BLaER1 treated with 17β-estradiol and CSF1 and Interleukin-3, amounts not matched to agents 10 nM and 100 nM (cell line): ENCODE data around the gene NAB1.

Source experiments
- H3K27ac ChIP-seq, 11 experiments: shearing (Covaris generic); formaldehyde crosslinking; 2 replicates each; pipeline ENCODE4 v1.8.1; 2022
- H3K27me3 ChIP-seq, 11 experiments: shearing (Covaris generic); formaldehyde crosslinking; 2 replicates each; pipeline ENCODE4 v1.8.1; 2022
- H3K36me3 ChIP-seq, 11 experiments: shearing (Covaris generic); formaldehyde crosslinking; 2 replicates each; pipeline ENCODE4 v1.8.1; 2022
- H3K4me1 ChIP-seq, 10 experiments: shearing (Covaris generic); formaldehyde crosslinking; 2 replicates each; pipeline ENCODE4 v1.8.1; 2022
- H3K4me2 ChIP-seq, 11 experiments: shearing (Covaris generic); formaldehyde crosslinking; 2 replicates each; pipeline ENCODE4 v1.8.1; 2022
- H3K4me3 ChIP-seq, 10 experiments: shearing (Covaris generic); formaldehyde crosslinking; 2 replicates each; pipeline ENCODE4 v1.8.1; 2022
- H3K9ac ChIP-seq, 11 experiments: shearing (Covaris generic); formaldehyde crosslinking; 2 replicates each; pipeline ENCODE4 v1.8.1; 2022
- H3K9me3 ChIP-seq, 11 experiments: shearing (Covaris generic); formaldehyde crosslinking; replicated peaks in 1 of 11; 2 replicates each; pipeline ENCODE4 v1.8.1; 2022
- H4K20me1 ChIP-seq, 11 experiments: shearing (Covaris generic); formaldehyde crosslinking; 2 replicates each; pipeline ENCODE4 v1.8.1; 2022
- Cebpa-rat ChIP-seq, 11 experiments: shearing (Covaris generic); IDR thresholded peaks; 2 replicates each; pipeline ENCODE4 v1.8.1; 2022

NAB1 gene

GRCh38 chr2:190720691-190721090 is 71.8 kb downstream of the NAB1 start:
- H4K20me1 ChIP-seq, result no peaks in the 10 kb centered on the region
- no peaks in the 10 kb centered on the region for H3K27me3 ChIP-seq
- no peak overlapping the region for H3K9ac ChIP-seq
- no peak overlapping the region for H3K4me3 ChIP-seq
- TF ChIP-seq Cebpa-rat (IDR thresholded peaks at IDR 0.05), result no peak
- no peaks in the 10 kb centered on the region for H3K36me3 ChIP-seq
- H3K9me3 ChIP-seq, result peaks cover 6 to 11% (median 10%) of the 10 kb centered on the region in 11 experiments; a peak in 16 of 22 replicates
- H3K27ac ChIP-seq, result no peak overlapping the region
- peaks cover 17 to 30% (median 24%) of the 10 kb centered on the region in 10 experiments for H3K4me1 ChIP-seq
- H3K4me2 ChIP-seq, result no peak overlapping the region

DNA sequence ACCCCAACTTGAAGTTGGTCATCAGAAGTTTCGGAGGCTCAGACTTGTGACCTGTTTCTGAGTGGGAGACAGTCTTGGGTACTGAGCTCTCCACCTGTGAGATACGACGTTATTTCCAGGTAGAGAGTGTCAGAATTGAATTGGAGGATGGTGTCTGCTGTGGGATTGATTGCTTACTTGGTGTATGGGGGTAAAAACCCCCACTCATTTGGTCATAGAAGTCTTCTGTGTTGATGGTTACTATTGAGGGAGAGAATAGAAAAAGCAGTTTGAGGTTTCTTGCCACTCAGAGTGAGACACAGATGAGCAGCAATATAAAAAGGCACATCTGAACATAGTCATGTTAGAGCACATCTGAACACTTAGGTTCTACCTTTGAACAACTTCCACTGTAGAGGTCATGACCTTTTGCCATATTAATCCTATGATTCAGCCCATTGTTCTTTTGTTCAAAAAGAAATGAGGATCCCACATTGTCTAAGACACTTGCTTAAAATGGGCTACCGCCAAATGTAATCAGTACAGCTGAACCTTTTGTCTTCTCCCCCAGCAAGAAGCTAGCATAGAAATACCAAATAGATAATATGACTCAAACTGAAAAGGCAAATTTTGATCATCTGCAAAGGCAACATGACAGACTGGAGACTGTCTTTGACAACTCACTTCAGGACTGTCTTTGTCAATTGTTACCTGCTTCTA is 73.3 kb downstream of the NAB1 start:
- Histone ChIP-seq H3K4me1 (peaks cover 17 to 26% (median 22%) of the 10 kb centered on the region in 10 experiments), H3K4me2 (no peak overlapping the region)

DNA sequence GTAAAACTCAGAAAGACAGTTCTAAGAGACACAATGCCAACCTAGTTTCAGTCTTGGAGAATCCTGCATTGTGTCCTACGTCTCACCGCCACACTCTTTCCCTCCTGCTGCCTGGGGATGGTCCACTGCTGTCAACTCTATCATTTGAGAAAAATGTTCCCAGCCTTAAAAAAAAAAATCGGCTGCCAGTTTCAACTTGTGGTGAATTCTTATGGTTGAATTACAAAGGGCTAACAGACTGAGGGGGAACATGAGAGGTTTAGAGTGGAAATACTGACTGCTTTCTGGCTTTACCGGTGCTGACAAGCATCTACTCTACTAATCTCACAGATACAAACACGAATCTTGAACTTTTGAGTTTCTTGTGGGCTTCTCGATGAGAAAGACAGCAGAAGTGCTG is 74.0 kb downstream of the NAB1 start:
- Histone ChIP-seq H3K27ac (no peak overlapping the region), H3K36me3 (no peaks in the 10 kb centered on the region), H4K20me1 (no peaks in the 10 kb centered on the region), H3K4me1 (peaks cover 14 to 20% (median 16%) of the 10 kb centered on the region in 10 experiments), H3K9ac (no peak overlapping the region), H3K4me3 (no peak overlapping the region), H3K4me2 (no peak overlapping the region), H3K27me3 (no peaks in the 10 kb centered on the region), H3K9me3 (no peaks in the 10 kb centered on the region)
- no peak for TF ChIP-seq Cebpa-rat (IDR thresholded peaks at IDR 0.05)

More for the DNA sequence above, 73.3 kb downstream of the NAB1 start:
- no peak overlapping the region for H3K27ac ChIP-seq
- TF ChIP-seq Cebpa-rat (IDR thresholded peaks at IDR 0.05), result no peak
- H3K4me3 ChIP-seq, result no peak overlapping the region
- H4K20me1 ChIP-seq, result no peaks in the 10 kb centered on the region
- H3K27me3 ChIP-seq, result no peaks in the 10 kb centered on the region
- H3K9ac ChIP-seq, result no peak overlapping the region
- H3K9me3 ChIP-seq, result no peaks in the 10 kb centered on the region
- no peaks in the 10 kb centered on the region for H3K36me3 ChIP-seq

GRCh38 chr2:190723397-190724090 is 74.7 kb downstream of the NAB1 start:
- Histone ChIP-seq H3K4me2 (no peak overlapping the region), H3K4me1 (peaks cover 7 to 13% (median 9%) of the 10 kb centered on the region in 10 experiments), H4K20me1 (no peaks in the 10 kb centered on the region), H3K4me3 (no peak overlapping the region), H3K9me3 (no peaks in the 10 kb centered on the region; a peak in 1 of 22 replicates), H3K36me3 (no peaks in the 10 kb centered on the region), H3K9ac (no peak overlapping the region), H3K27me3 (no peaks in the 10 kb centered on the region), H3K27ac (no peak overlapping the region)
- TF ChIP-seq Cebpa-rat (IDR thresholded peaks at IDR 0.05), result no peak

DNA sequence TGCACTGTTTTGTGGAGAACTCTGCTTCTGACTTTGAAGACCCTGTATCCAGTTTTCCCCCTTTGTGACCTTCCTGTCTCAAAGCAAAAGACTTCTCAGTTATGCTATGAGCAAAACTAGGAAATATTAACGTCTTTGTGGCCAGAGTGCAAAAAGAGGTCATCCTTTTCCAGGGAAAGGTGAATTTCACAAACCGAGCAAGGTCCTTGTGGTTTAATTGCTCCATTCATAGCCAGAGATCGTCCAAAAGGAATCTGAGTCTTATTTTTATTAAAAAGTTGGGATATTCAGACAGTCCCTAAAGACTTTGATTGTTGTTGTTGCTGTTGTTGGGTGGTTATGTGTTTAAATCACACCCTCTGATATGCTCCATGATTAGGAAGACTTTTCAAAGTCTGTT is 77.4 kb downstream of the NAB1 start:
- Histone ChIP-seq H4K20me1 (no peaks in the 10 kb centered on the region), H3K36me3 (no peaks in the 10 kb centered on the region), H3K4me1 (no peaks in the 10 kb centered on the region), H3K9me3 (no peaks in the 10 kb centered on the region; a peak in 1 of 22 replicates), H3K27ac (no peak overlapping the region), H3K4me3 (no peak overlapping the region), H3K4me2 (no peak overlapping the region), H3K27me3 (no peaks in the 10 kb centered on the region), H3K9ac (no peak overlapping the region)
- TF ChIP-seq Cebpa-rat (IDR thresholded peaks at IDR 0.05), result no peak

- H3K9me3 ChIP-seq, result no peaks in the 10 kb centered on the region
- no peak overlapping the region for H3K9ac ChIP-seq
- no peak overlapping the region for H3K4me3 ChIP-seq
- TF ChIP-seq Cebpa-rat (IDR thresholded peaks at IDR 0.05), result no peak
- no peak overlapping the region for H3K4me2 ChIP-seq
- H3K27me3 ChIP-seq, result no peaks in the 10 kb centered on the region
- H3K36me3 ChIP-seq, result no peaks in the 10 kb centered on the region
- no peaks in the 10 kb centered on the region for H4K20me1 ChIP-seq
- peaks cover 0 to 5% (median 0%) of the 10 kb centered on the region in 10 experiments; a peak in 1 of 20 replicates for H3K4me1 ChIP-seq
- H3K27ac ChIP-seq, result no peak overlapping the region
Observed at GRCh38 chr2:190736355-190736754, 87.5 kb downstream of the NAB1 start.

GRCh38 chr2:190740449-190740848 is 91.6 kb downstream of the NAB1 start:
- Histone ChIP-seq H3K4me1 (no peaks in the 10 kb centered on the region), H4K20me1 (no peaks in the 10 kb centered on the region), H3K4me3 (no peak overlapping the region), H3K27ac (no peak overlapping the region), H3K27me3 (no peaks in the 10 kb centered on the region), H3K4me2 (no peak overlapping the region), H3K9me3 (no peaks in the 10 kb centered on the region), H3K9ac (no peak overlapping the region), H3K36me3 (no peaks in the 10 kb centered on the region)
- no peak for TF ChIP-seq Cebpa-rat (IDR thresholded peaks at IDR 0.05)
